ENCODE results near the gene ABCC12.

ABCC12 gene

GRCh38 chr16:48118841-48119240, 37.0 kb downstream of the ABCC12 start:
- TF ChIP-seq CTCF (conservative IDR thresholded peaks at IDR 0.05; ENCODE audit: low read length) (no peak), EZH2phosphoT487 (IDR thresholded peaks at IDR 0.05; ENCODE audit: borderline replicate concordance) (no peak)
- Histone ChIP-seq H3K4me1 (ENCODE audit: insufficient read depth, low read length, poor library complexity, severe bottlenecking) (no peaks in the 10 kb centered on the region), H3K9ac (ENCODE audit: low read depth, low read length, poor library complexity, severe bottlenecking) (no peak overlapping the region), H3K9me2 (replicated peaks; ENCODE audit: low read depth, low read length) (no peaks in the 10 kb centered on the region), H3K27me3 (ENCODE audit: insufficient read depth, low read length, poor library complexity, severe bottlenecking) (no peaks in the 10 kb centered on the region), H4K20me1 (ENCODE audit: insufficient read depth, low read length, poor library complexity, severe bottlenecking) (no peaks in the 10 kb centered on the region), H3K79me2 (ENCODE audit: insufficient read depth, low read length) (no peaks in the 10 kb centered on the region), H3K36me3 (ENCODE audit: insufficient read depth, low read length) (no peaks in the 10 kb centered on the region), H3F3A (ENCODE audit: low read depth) (no peaks in the 10 kb centered on the region), H3K9me3 (ENCODE audit: insufficient read depth, low read depth, low read length) (no peaks in the 10 kb centered on the region), H3K4me3 (ENCODE audit: low read length, poor library complexity, severe bottlenecking) (no peak overlapping the region), H3K4me2 (ENCODE audit: low read depth, low read length, poor library complexity, severe bottlenecking) (no peak overlapping the region), H2AFZ (ENCODE audit: low read length) (no peak overlapping the region)

- TF ChIP-seq CTCF (conservative IDR thresholded peaks at IDR 0.05; ENCODE audit: low read length) (peak; percentile 100), EZH2phosphoT487 (IDR thresholded peaks at IDR 0.05; ENCODE audit: borderline replicate concordance) (no peak)
- H3K27me3 ChIP-seq (ENCODE audit: insufficient read depth, low read length, poor library complexity, severe bottlenecking): no peaks in the 10 kb centered on the region
- H3F3A ChIP-seq (ENCODE audit: low read depth): no peaks in the 10 kb centered on the region
- no peaks in the 10 kb centered on the region for H3K36me3 ChIP-seq (ENCODE audit: insufficient read depth, low read length)
- H3K4me2 ChIP-seq (ENCODE audit: low read depth, low read length, poor library complexity, severe bottlenecking): no peak overlapping the region
- peak overlapping the region; percentile 82 for H2AFZ ChIP-seq (ENCODE audit: low read length)
- H3K9me3 ChIP-seq (ENCODE audit: insufficient read depth, low read depth, low read length): no peaks in the 10 kb centered on the region
- no peak overlapping the region for H3K9ac ChIP-seq (ENCODE audit: low read depth, low read length, poor library complexity, severe bottlenecking)
- no peaks in the 10 kb centered on the region for H3K9me2 ChIP-seq (replicated peaks; ENCODE audit: low read depth, low read length)
- H3K4me1 ChIP-seq (ENCODE audit: insufficient read depth, low read length, poor library complexity, severe bottlenecking): no peaks in the 10 kb centered on the region
- H3K4me3 ChIP-seq (ENCODE audit: low read length, poor library complexity, severe bottlenecking): no peak overlapping the region
- H3K79me2 ChIP-seq (ENCODE audit: insufficient read depth, low read length): no peaks in the 10 kb centered on the region
- no peaks in the 10 kb centered on the region for H4K20me1 ChIP-seq (ENCODE audit: insufficient read depth, low read length, poor library complexity, severe bottlenecking)
These were observed 38.3 kb downstream of the ABCC12 start for GRCh38 chr16:48117217-48118105.

GRCh38 chr16:48115299-48115698, 40.5 kb downstream of the ABCC12 start:
- Histone ChIP-seq H3K4me1 (ENCODE audit: insufficient read depth, low read length, poor library complexity, severe bottlenecking) (no peaks in the 10 kb centered on the region), H3K79me2 (ENCODE audit: insufficient read depth, low read length) (no peaks in the 10 kb centered on the region), H3K4me2 (ENCODE audit: low read depth, low read length, poor library complexity, severe bottlenecking) (no peak overlapping the region), H4K20me1 (ENCODE audit: insufficient read depth, low read length, poor library complexity, severe bottlenecking) (no peaks in the 10 kb centered on the region), H3F3A (ENCODE audit: low read depth) (no peaks in the 10 kb centered on the region), H3K9ac (ENCODE audit: low read depth, low read length, poor library complexity, severe bottlenecking) (no peak overlapping the region), H3K27me3 (ENCODE audit: insufficient read depth, low read length, poor library complexity, severe bottlenecking) (no peaks in the 10 kb centered on the region), H3K36me3 (ENCODE audit: insufficient read depth, low read length) (no peaks in the 10 kb centered on the region), H3K9me2 (replicated peaks; ENCODE audit: low read depth, low read length) (no peaks in the 10 kb centered on the region), H3K4me3 (ENCODE audit: low read length, poor library complexity, severe bottlenecking) (no peak overlapping the region), H2AFZ (ENCODE audit: low read length) (no peak overlapping the region), H3K9me3 (ENCODE audit: insufficient read depth, low read depth, low read length) (no peaks in the 10 kb centered on the region)
- TF ChIP-seq CTCF (conservative IDR thresholded peaks at IDR 0.05; ENCODE audit: low read length) (no peak), EZH2phosphoT487 (IDR thresholded peaks at IDR 0.05; ENCODE audit: borderline replicate concordance) (no peak)

Data from Loucy (cell line).